IPS-20b (cell line): ENCODE data around the gene C1orf210.

Experiments
- H3K27ac ChIP-seq: one replicate; pipeline ENCODE4 v1.5.1; 2013; ENCODE audit warnings: low read length
- H3K27me3 ChIP-seq: 2 replicates; pipeline ENCODE4 v1.6.1; 2013; ENCODE audit warnings: mild to moderate bottlenecking, low read length, inconsistent platforms; ENCODE audit not compliant: insufficient read depth
- H3K36me3 ChIP-seq: 2 replicates; pipeline ENCODE4 v1.6.1; 2013; ENCODE audit warnings: low read depth, mild to moderate bottlenecking, inconsistent platforms, low read length, moderate library complexity; ENCODE audit not compliant: insufficient read depth
- H3K4me1 ChIP-seq: 2 replicates; pipeline ENCODE4 v1.6.1; 2013; ENCODE audit warnings: mild to moderate bottlenecking, control low read depth, inconsistent platforms, low read length, moderate library complexity; ENCODE audit not compliant: insufficient read depth
- H3K4me3 ChIP-seq: 2 replicates; pipeline ENCODE4 v1.5.1; 2013; ENCODE audit warnings: mild to moderate bottlenecking, low read length, inconsistent platforms
- H3K9ac ChIP-seq: 2 replicates; pipeline ENCODE4 v1.6.1; 2013; ENCODE audit warnings: low read depth, mild to moderate bottlenecking, inconsistent platforms, low read length, moderate library complexity
- H3K9me3 ChIP-seq: 2 replicates; pipeline ENCODE4 v1.6.1; 2013; ENCODE audit warnings: mild to moderate bottlenecking, low read depth, low read length, inconsistent platforms; ENCODE audit not compliant: insufficient read depth

Gene C1orf210

DNA sequence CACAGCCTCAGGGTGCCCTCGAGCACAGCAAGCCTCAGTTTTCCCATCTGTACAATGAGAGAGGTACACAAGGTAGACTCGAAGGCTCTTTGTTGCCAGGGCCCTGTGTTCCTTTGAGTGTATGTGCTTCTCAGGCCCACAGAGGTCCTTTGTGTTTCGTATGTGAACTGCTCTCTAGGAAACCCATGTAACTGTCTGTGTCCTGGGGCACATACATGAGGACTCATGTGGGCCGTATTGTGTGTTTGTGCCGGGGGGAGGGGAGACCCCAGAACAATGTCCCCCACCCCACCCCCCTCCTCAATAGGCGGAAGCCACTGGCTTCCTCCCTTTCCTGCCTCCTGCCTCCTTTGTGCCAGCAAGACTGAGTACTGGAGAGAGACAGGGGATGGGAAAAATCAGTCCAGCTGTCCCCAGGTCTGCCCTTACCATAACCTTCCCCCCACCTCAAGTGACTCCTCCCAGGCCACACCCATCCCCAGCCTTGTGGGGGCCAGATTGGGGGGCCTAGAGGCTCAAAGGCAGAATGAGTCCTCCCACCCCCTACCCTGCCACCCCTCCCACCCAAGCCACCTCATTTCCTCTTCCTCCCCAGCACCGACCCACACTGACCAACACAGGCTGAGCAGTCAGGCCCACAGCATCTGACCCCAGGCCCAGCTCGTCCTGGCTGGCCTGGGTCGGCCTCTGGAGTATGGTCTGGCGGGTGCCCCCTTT, 15.2 kb upstream of the C1orf210 start, which contains the start of gene TIE1:
Gene TIE1 (plus strand): TSS at position 605 of the 717 bp plus-strand sequence. CDS start 90 bp downstream, at position 695.
- H3K9me3 ChIP-seq, result no peaks in the 10 kb centered on the region
- no peaks in the 10 kb centered on the region for H3K36me3 ChIP-seq
- H3K4me3 ChIP-seq, result no peak within 1 kb of the TSS
- H3K27me3 ChIP-seq, result no peaks in the 10 kb centered on the region
- H3K27ac ChIP-seq, result no peak within 1 kb of the TSS
- no peak within 1 kb of the TSS for H3K9ac ChIP-seq
- H3K4me1 ChIP-seq, result peaks cover 17% of the 10 kb centered on the region

DNA sequence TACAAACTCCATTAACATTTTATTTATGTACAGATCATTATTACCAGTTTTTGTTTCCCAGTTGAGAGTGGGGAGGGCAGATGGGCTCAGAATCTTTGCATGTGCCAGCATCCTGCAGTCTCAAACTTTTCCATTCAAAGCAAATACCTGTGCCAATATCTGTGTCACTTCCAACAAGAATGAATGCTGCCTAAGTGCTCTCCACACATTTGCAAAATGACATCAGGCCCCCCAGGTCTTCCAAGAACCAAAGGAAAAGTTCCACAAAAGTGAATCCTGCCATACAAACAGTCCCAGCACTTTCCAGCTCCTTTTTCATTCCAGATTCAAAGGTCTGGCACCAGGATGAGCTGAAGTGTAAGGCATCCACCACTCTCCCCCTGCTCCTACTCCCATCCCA, 13.7 kb upstream of the C1orf210 start:
- Histone ChIP-seq H3K36me3 (no peaks in the 10 kb centered on the region), H3K9ac (no peak overlapping the region), H3K4me3 (no peak overlapping the region), H3K9me3 (no peaks in the 10 kb centered on the region), H3K27ac (no peak overlapping the region), H3K4me1 (peaks cover 26% of the 10 kb centered on the region), H3K27me3 (no peaks in the 10 kb centered on the region)

DNA sequence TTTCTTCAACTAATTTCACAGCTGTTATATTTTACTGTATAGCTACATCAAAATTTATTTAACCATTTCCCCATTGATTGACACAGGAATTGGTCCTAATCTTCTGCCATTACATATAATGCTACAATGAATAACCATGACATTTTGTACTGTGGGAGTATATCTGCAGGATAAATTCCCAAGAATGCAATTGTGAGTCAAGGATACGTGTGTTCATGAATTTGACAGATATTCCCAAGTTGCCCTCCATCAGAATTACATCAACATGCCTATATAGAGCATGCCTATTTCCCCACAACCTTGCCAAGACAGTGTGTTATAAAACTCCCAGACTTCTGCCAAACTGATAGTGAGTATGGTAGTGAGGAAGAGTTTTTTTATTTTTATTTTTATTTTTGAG, 12.7 kb upstream of the C1orf210 start:
- H3K9me3 ChIP-seq, result no peaks in the 10 kb centered on the region
- no peaks in the 10 kb centered on the region for H3K27me3 ChIP-seq
- no peak overlapping the region for H3K9ac ChIP-seq
- H3K36me3 ChIP-seq, result no peaks in the 10 kb centered on the region
- peaks cover 26% of the 10 kb centered on the region for H3K4me1 ChIP-seq
- no peak overlapping the region for H3K4me3 ChIP-seq
- H3K27ac ChIP-seq, result no peak overlapping the region

GRCh38 chr1:43296207-43296606, 10.8 kb upstream of the C1orf210 start:
- Histone ChIP-seq H3K9ac (no peak overlapping the region), H3K4me1 (peaks cover 26% of the 10 kb centered on the region), H3K4me3 (no peak overlapping the region), H3K36me3 (no peaks in the 10 kb centered on the region), H3K9me3 (no peaks in the 10 kb centered on the region), H3K27me3 (no peaks in the 10 kb centered on the region), H3K27ac (no peak overlapping the region)

GRCh38 chr1:43294761-43295160, 9.4 kb upstream of the C1orf210 start:
- Histone ChIP-seq H3K36me3 (no peaks in the 10 kb centered on the region), H3K4me1 (peaks cover 26% of the 10 kb centered on the region), H3K9me3 (no peaks in the 10 kb centered on the region), H3K4me3 (no peak overlapping the region), H3K27me3 (no peaks in the 10 kb centered on the region), H3K27ac (no peak overlapping the region), H3K9ac (no peak overlapping the region)

DNA sequence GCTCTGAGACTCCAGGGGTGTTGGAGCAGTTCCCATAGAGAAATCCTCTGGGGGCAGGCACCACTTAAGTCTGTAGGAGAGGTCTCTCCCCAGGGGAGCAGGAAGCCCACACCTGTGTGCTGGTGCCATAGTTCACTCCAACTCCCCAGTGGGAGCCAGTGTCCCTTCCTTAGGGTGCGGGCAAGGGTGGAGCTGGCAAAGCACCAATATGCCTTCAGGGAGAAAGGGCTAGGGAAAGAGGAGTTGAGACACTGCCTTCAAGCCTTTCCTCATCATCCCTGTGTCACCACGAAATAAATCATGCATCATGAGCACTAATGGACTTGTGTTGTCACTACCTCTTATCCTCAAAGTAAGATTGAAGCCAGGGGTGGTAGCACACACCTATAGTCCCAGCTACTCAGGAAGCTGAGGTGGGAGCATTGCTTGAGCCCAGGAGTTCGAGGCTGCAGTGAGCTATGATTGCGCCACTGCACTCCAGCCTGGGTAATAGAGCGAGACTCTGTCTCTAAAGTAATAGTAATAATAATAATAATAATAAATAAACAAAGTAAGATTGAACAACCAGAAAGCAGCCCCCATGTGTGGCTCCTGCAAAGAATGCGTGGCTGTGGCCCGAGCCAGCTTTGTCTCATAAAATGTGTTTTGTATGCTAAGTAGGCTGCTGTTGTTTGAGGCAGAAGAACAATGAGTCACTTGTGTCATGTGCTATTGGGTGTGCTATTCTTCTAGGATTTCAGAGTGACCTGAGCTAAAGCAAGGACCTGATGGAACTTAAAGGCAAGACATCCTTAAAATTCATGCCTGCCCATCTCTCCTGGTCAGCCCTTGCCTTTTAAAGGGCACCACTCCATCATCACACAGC, 8.7 kb upstream of the C1orf210 start:
- no peak overlapping the region for H3K4me3 ChIP-seq
- H3K4me1 ChIP-seq, result peaks cover 26% of the 10 kb centered on the region
- no peak overlapping the region for H3K9ac ChIP-seq
- H3K27me3 ChIP-seq, result no peaks in the 10 kb centered on the region
- H3K27ac ChIP-seq, result no peak overlapping the region
- H3K36me3 ChIP-seq, result no peaks in the 10 kb centered on the region
- no peaks in the 10 kb centered on the region for H3K9me3 ChIP-seq

DNA sequence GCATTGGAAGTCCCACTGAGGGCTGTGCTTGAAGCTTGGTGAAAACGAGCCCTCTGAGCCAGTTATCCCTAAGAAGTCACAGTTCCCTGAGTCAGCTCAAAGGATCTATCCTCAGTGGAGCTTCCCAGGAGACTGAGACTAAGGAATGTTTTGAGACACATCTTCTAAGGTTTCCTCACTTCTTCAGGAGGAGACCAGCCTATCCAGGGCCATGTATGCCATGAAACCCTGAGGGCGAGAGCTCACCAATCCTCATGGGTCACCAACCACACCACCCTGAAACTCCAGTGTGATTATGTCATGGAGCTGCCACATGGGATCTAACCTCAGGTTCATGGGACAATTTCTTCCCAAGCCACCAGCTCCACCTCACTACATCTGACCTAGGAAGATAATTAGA, 7.8 kb upstream of the C1orf210 start:
- Histone ChIP-seq H3K4me3 (no peak overlapping the region), H3K36me3 (no peaks in the 10 kb centered on the region), H3K9me3 (no peaks in the 10 kb centered on the region), H3K9ac (no peak overlapping the region), H3K27ac (no peak overlapping the region), H3K4me1 (peaks cover 26% of the 10 kb centered on the region), H3K27me3 (no peaks in the 10 kb centered on the region)

GRCh38 chr1:43292679-43293078, 7.3 kb upstream of the C1orf210 start:
- Histone ChIP-seq H3K36me3 (no peaks in the 10 kb centered on the region), H3K27me3 (no peaks in the 10 kb centered on the region), H3K9ac (no peak overlapping the region), H3K4me1 (peaks cover 26% of the 10 kb centered on the region), H3K27ac (no peak overlapping the region), H3K4me3 (no peak overlapping the region), H3K9me3 (no peaks in the 10 kb centered on the region)

DNA sequence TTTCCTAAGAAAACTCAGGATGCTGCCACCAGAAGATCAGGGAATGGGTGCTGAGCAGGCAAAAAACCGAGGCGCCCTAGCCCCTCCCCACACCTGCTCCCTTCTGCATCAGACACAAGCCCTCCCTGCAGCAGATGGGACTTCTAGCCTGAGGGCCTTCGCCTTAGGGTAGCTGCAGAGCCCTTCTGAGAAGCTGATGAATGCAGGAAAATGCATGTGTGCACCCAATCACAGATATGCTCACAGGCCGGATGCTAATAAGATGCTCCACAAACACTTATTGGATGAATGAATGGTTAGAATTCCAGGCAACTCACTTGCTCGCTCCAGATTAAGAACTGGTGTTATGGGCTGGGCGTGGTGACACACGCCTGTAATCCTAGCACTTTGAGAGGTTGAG, 6.8 kb upstream of the C1orf210 start:
- H3K27ac ChIP-seq, result no peak overlapping the region
- H3K9me3 ChIP-seq, result no peaks in the 10 kb centered on the region
- no peak overlapping the region for H3K4me3 ChIP-seq
- no peaks in the 10 kb centered on the region for H3K36me3 ChIP-seq
- no peak overlapping the region for H3K9ac ChIP-seq
- H3K4me1 ChIP-seq, result peaks cover 24% of the 10 kb centered on the region
- H3K27me3 ChIP-seq, result no peaks in the 10 kb centered on the region

GRCh38 chr1:43288785-43289706, 3.7 kb upstream of the C1orf210 start:
- H3K9ac ChIP-seq, result no peak overlapping the region
- H3K4me3 ChIP-seq, result no peak overlapping the region
- H3K27me3 ChIP-seq, result no peaks in the 10 kb centered on the region
- H3K36me3 ChIP-seq, result no peaks in the 10 kb centered on the region
- H3K9me3 ChIP-seq, result no peaks in the 10 kb centered on the region
- H3K4me1 ChIP-seq, result peaks cover 6% of the 10 kb centered on the region; the same call in 1 of the 2 replicates
- no peak overlapping the region for H3K27ac ChIP-seq

DNA sequence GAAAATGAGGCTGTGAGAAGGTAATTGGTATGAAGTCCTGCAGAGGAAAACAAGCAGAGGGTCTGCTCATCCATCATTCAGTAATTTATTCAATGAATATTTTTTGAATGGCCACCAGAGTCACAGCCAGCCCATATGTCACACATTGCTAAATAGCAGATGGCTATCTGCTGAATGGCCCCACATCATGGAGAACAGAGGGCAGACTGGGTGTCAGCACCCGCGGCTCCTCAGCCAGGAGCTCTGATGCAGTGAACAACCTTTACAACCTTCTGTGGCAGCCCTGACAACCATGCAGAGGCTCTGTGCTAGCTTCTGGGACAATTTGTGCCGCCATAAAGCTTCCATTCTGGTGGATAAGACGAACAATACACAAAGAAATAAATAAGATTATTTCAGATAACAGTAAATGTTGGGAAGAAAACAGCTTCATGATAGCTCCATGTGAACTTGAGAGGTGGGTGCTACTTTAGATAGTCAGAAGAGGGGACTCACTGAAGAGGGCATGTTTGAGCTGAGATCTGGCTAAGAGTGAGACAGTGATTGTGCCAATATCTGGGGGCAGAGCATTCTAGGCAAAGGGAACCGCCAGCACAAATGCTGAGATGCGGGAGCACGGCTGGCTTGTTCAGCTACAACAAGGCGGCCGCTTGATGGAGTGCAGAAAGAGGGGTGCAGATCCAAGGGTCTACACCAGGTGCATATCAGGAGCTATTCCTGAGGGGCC, 2.8 kb upstream of the C1orf210 start:
- Histone ChIP-seq H3K4me1 (peaks cover 6% of the 10 kb centered on the region; the same call in 1 of the 2 replicates), H3K9ac (no peak overlapping the region), H3K27ac (no peak overlapping the region), H3K9me3 (no peaks in the 10 kb centered on the region), H3K4me3 (no peak overlapping the region), H3K36me3 (no peaks in the 10 kb centered on the region), H3K27me3 (no peaks in the 10 kb centered on the region)
